ENCODE results near the gene MAMSTR.
"Not testable (repeated sequence)": the region's sequence is repeated elsewhere in the genome, so short reads cannot be mapped to it uniquely, and the experiment has no call there.

MAMSTR gene

GRCh38 chr19:48698046-48698445 is 21.5 kb downstream of the MAMSTR start:
- no peak overlapping the region for H3K27ac ChIP-seq
- TF ChIP-seq CTCF (conservative IDR thresholded peaks at IDR 0.05), result no peak

- TF ChIP-seq CTCF (conservative IDR thresholded peaks at IDR 0.05), result no peak
- H3K27ac ChIP-seq, result no peak overlapping the region
Observed at GRCh38 chr19:48696353-48697010, 23.0 kb downstream of the MAMSTR start.

GRCh38 chr19:48695743-48696352 is 23.7 kb downstream of the MAMSTR start, which contains the start of gene FUT2:
Gene FUT2, plus strand, starts transcription at chr19:48695971. Its CDS starts 6,986 bp downstream, at chr19:48702957.
- no peak for TF ChIP-seq CTCF (conservative IDR thresholded peaks at IDR 0.05)
- no peak within 1 kb of the TSS for H3K27ac ChIP-seq

GRCh38 chr19:48693629-48694028 is 25.9 kb downstream of the MAMSTR start:
- H3K27ac ChIP-seq, result not testable (repeated sequence)

- no peak for TF ChIP-seq CTCF (conservative IDR thresholded peaks at IDR 0.05)
- H3K27ac ChIP-seq, result no peak overlapping the region
Observed at GRCh38 chr19:48689449-48689848, 30.1 kb downstream of the MAMSTR start.

- TF ChIP-seq CTCF (conservative IDR thresholded peaks at IDR 0.05), result no peak
- H3K27ac ChIP-seq, result no peak overlapping the region
Observed at GRCh38 chr19:48687776-48688175, 31.7 kb downstream of the MAMSTR start.

GRCh38 chr19:48686637-48687036 is 32.9 kb downstream of the MAMSTR start:
- not testable (repeated sequence) for H3K27ac ChIP-seq

GRCh38 chr19:48686088-48686487 is 33.4 kb downstream of the MAMSTR start:
- no peak for TF ChIP-seq CTCF (conservative IDR thresholded peaks at IDR 0.05)
- H3K27ac ChIP-seq, result no peak overlapping the region
